HT-29 (cell line): ENCODE data around the gene PRR14L. TPM values are rescaled to one million over a fixed set of nuclear protein-coding genes. Genes with fewer than 3 reads are reported as not detected.
"Not testable (repeated sequence)": the region's sequence is repeated elsewhere in the genome, so short reads cannot be mapped to it uniquely, and the experiment has no call there.

Experiments
- DNase-seq: peaks from one replicate; pipeline ENCODE4 v3.0.0-alpha.2; 2015; ENCODE audit warnings: low spot score
- total RNA-seq: library from RNA; depleted of rRNA; stranded (reverse); fragments of >200 nt; shearing (Covaris generic); gene quantifications from 2 replicates; pipeline ENCODE4 v1.2.3, GENCODE V29; 2014

Gene PRR14L
- total RNA-seq, 1 experiment from 2014 or later: 5.3 TPM

DNA sequence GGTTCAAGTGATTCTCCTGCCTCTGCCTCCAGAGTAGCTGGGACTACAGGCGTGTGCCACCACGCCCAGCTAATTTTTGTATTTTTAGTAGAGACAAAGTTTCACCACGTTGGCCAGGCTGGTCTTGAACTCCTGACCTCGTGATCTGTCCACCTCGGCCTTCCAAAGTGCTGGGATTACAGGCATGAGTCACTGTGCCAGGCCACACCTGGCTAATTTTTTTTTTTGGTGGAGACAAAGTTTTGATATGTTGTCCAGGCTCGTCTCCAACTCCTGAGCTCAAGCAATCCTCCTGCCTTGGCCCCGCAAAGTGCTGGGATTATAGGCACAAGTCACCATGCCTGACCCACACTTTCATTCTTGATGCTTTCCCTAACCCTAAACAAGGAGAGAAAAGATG is 9.6 kb downstream of the PRR14L start:
- not testable (repeated sequence) for DNase-seq

DNA sequence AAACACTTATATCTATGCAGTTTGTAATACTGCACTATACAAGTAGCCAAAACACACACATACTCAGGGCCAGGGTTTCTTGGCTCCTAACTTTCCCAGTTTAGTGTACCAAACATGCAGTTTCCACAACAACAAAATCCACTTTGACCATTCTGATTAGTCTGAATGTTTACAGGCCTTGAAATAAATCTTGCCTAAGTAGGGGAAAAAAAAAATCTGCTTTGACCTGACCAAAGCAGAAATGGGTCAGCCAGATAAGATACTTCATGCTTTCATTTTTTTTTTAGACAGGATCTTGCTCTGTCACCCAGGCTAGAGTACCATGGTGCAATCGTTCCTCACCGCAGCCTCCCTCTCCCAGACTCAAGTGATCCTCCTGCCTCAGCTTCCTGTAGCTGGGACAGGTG is 10.1 kb downstream of the PRR14L start:
- DNase-seq: no peak

DNA sequence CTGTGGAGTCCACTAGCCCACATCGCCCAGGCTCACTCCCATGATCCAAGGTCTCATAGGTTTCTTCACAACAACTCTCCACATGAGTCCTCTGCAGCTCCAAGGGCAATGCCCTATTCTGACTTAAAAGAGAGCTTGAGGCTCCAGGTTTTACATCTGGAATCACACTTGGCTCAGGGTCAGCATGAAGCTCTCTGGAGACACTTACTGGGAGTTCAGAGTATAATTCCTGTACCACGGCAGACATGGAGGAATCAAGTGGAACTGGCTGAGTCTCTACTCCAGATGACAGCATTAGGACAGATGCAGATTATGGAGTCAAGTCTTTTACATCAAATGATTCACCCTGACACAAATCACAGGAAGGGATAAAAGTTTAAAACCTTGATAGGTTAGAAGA is 11.4 kb downstream of the PRR14L start:
- no peak for DNase-seq

DNA sequence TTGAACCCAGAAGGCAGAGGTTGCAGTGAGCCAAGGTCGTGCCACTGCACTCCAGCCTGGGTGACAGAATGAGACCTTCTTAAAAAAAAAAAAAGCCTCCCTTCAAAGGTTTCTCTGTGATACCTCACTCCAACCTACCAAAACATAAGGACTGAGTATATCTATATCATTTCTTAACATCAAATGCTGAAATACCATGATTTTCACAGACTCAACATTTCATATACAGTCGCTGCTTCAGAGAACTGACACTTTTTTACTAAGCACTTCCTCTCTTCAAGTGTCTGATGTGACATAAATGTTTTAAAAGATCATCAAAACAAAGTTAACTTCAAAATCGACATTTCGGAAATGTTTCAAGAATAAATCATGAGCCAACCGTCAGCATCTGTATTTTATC is 12.0 kb downstream of the PRR14L start:
- no peak for DNase-seq

DNA sequence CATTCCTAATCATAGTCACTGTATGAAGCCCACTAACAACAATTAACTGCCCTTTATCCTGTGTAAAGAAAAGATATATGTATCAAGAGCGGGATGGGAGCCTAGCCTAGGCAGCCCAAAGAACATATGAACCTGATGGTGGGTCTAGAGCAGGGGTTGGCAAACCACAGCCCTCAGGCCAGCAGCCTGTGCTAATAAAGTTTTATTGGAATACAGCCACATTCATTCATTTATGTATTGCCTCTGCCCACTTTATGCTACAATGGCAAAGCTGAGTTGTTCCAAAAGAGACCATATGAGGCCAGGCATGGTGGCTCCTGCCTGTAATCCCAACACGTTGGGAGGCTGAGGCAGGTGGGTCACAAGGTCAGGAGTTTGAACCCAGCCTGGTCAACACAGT is 13.5 kb downstream of the PRR14L start:
- DNase-seq: no peak

DNA sequence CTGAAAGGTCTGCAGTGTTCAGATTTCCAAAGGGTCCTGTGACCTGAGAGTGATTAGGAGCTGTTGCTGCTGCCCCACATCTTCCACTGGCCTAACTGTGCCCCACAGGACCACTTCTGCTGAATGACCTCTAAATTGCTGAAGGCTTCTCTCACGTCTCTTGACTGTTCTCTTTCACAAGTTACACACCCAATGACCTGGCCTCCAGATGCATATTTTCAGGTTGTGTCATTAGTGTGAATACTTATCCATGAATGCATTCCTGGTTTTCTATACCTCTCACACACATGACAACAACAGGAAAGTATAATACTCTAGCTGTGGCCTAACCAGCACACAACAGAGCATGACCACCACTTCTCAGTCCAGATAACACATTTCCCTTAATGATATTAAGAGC is 15.4 kb downstream of the PRR14L start:
- no peak for DNase-seq

DNA sequence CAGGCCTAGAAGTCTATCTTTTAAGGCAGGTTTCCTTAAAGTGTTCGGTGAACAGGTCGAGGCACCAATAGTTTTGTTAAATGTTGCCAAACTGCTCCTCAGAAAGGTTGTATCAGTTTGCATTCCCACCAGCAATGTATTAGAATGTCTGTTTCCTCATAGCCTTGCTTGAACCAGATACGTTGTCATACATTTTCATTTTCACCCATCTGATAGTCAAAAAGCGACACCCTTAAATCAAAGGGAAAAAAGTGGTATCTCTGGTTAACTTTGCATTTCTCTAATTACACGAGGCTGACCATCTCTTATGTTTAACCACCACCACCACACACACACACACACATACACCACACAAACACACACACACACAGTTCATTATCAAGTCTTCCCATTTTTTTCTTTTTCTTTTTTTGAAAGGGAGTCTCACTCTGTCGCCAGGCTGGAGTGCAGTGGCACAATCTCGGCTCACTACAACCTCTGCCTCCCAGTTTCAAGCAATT is 16.3 kb downstream of the PRR14L start:
- DNase-seq: no peak

DNA sequence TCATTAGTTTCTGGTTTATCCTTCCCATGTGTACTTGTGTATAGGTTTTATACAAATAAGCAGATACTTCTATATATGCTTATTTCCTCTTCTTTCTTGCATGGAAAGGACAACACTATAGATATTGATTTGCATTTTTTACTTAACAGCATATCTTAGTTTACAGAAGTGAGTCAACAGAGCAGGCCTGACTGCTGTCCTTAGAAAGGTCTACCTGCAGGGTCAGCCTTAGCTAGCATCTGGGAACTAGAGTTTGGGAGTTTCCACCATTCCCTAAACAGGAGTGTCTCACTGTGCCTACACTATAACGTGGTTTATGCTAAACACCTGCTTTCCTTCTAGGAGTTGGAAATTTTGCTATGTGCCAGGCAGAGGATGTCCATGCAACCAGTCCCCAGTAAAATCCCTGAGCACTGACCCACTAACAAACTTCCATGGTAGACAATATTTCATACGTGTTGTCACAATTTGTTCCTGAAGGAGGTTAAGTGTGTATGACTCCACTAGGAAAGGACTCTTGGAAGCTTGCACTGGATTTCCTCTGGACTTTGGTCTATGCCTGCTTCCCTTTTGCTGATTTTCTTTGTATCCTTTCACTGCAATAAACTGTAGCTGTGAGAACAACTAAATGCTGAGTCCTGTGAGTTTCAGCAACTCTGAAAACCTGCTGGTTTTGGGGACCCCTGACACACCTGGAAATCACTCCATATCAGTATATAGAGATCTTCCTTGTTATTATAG is 17.7 kb downstream of the PRR14L start:
- DNase-seq: no peak

DNA sequence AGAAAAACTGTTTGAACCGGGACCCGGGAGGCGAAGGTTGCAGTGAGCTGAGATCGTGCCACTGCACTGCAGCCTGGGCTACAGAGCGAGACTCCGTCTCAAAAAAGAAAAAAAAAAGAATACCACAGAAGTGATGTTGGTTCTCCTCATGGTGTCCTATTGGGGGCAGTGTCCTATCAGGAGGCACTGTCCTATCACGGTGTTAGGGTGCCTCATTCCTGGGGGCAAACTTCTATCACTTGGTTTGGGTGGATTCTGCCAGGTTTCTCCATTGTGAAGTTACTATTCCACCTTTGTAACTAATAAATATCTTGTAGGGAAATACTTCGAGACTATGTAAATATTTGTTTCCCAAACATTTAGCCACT is 19.6 kb downstream of the PRR14L start:
- no peak for DNase-seq

DNA sequence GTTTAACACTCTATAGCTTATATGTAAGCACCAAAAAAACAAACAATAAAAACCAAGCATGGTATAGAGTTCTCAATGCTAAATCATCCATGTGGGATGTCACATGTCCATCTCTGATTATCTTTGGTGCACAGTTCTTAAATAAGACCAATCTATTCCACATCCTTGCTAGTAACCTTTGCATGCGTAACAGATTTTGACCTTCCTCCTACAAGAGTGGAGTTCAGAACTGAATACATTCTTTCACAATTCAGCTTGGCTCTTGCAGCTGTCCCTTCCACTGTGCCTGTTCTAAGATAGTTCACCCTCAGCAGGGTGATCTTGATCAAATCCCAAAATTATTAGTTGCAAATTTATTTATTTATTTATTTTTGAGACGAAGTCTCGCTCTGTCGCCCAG is 21.1 kb downstream of the PRR14L start:
- DNase-seq: no peak

DNA sequence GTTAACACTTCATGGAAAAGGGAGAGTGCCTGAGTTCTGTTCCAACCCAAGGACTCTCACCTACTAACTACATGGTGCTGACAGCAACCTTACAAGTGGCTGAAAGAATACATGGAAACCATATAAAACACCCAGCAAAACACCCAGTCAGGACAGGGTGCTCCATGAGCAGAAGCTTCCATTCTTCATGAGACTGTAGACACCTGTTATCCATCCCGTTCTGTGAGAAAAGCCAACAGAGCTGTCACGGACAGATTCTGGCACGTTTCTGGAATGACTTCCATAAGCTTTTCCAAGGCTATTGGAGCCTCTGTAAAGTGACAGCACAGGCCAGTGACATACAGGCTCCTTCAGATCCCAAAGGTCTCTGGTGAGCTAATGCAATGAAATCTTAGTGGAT is 23.2 kb downstream of the PRR14L start:
- DNase-seq: no peak

DNA sequence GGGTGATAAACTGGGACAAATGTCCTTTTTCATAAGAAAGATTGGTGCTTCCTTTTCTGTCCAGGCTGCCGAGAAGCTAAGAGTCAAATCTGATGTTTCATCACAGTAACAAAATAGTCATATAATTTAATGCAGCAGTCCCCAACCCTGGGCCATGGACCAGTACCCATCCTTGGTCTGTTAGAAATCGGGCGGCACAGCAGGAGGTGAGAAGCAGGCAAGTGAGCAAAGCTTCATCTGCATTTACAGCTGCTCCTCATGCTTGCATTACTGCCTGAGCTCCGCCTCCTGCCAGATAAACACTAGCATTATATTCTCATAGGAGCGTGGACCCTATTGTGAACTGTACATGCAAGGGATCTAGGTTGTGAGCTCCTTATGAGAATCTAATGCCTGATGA is 26.2 kb downstream of the PRR14L start:
- DNase-seq: no peak

DNA sequence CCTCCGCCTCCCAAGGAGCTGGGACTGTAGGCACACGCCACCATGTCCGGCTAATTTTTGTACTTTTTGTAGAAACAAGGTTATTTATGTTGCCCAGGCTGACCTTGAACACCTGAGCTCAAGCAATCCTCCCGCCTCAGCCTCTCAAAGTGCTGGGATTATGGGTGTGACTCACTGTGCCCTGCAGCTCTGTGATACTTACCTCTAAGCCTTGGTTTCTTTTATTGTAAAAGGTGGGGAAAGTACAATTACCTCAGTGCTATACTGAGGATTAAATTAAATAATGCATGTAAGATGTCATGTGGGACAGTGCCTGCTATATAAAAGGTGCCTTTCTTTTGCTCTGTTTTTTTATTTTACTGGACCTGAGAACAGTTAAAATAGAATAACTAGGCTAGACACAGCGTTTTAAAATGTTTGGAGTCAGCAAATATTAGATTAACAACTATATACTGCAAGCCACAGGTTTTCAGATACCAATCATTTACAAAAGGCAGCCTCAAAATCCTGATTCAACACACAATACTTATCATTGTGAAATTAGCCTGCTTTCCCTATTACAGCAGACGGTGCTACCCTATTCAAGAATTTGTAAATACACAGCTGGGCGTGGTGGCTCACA is 30.0 kb downstream of the PRR14L start:
- no peak for DNase-seq

DNA sequence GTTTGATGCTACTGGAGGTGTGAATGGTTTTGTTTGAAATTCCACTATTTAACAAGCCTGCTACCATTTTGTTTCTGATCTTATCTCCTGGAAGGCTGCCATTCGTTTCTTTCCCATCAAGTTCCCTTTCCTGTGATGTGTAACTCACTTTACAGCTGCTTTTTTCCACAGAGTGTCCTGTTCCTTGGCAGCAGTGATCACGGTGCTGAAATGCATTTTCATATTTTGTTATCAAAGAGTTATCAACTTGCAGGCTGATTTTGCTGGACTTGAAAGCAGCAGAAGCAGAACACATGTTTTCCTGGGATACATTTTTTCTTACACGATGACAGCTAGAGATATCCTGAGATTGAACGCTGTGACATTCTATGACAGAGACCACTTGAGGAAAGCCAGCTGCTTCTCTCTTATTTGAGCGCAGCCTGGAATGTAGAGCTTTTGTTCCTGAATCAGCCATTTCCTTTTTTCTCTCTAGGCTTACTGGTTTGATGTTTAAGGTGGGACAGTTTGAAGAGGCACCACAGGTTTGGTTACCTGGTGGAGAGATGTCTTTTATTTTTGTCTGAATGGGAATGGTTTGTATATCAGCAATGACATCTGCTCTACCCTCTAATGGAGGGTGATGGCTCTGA is 34.7 kb downstream of the PRR14L start:
- no peak for DNase-seq

DNA sequence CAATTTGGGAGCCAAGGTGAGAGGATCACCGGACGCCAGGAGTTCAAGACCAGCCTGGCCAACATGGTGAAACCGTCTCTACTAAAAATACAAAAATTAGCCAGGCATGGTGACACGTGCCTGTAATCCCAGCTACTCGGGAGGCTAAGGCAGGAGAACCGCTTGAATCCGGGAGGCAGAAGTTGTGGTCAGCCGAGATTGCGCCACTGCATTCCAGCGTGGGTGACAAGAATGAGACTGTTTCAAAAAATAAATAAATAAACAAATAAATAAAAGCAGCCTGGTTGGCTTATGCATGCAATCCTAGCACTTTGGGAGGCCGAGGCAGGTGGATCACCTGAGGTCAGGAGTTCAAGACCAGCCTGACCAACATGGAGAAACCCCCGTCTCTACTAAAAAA is 38.7 kb downstream of the PRR14L start:
- not testable (repeated sequence) for DNase-seq

DNA sequence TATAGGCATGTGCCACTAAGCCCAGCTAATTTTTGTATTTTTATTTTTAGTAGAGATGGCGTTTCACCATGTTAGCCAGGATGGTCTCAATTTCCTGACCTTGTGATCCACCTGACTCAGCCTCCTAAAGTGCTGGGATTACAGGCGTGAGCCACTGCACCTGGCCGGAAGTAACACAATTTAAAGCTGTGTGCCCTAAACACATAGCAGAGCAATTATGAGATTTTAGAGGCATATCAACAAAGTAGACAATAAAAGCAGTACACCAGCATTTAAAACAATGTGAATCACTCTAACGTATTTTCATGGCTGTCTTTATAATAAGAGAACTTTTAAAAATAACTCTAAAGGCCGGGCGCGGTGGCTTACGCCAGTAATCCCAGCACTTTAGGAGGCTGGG is 42.4 kb downstream of the PRR14L start:
- no peak for DNase-seq

DNA sequence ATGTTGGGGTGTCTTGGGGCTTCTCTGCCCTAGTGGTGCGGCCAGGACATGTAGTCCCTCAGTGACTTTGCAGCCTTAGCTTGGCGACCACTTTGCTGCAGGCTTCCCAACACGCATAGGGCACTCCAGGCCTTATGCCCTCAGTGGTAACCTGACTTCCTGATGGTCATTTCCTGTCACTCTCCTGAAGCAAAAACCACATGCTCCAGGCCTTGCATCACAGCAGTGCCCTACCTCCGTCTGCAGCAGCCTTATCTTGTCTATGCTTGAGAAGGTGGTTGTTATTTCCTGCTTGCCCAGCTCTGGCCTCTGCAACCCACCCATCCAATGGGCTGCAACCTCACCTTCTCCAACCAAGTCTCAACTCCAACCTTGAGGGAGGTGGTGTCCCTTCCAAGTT is 54.5 kb downstream of the PRR14L start:
- DNase-seq: no peak

DNA sequence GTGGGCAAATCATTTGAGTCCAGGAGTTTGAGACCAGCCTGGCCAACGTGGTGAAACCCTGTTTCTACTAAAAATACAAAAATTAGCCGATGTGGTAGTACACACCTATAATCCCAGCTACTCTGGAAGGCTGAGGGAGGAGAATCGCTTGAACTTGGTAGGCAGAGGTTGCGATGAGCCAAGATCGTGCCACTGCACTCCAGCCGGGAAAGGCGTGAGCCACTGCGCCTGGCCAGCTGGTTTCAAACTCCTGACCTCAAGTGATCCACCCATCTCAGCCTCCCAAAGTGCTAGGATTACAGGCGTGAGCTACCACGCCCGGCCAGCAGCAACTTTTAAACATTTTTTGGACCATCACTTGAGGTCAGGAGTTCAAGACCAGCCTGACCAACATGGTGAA is 55.9 kb downstream of the PRR14L start:
- DNase-seq: not testable (repeated sequence)

DNA sequence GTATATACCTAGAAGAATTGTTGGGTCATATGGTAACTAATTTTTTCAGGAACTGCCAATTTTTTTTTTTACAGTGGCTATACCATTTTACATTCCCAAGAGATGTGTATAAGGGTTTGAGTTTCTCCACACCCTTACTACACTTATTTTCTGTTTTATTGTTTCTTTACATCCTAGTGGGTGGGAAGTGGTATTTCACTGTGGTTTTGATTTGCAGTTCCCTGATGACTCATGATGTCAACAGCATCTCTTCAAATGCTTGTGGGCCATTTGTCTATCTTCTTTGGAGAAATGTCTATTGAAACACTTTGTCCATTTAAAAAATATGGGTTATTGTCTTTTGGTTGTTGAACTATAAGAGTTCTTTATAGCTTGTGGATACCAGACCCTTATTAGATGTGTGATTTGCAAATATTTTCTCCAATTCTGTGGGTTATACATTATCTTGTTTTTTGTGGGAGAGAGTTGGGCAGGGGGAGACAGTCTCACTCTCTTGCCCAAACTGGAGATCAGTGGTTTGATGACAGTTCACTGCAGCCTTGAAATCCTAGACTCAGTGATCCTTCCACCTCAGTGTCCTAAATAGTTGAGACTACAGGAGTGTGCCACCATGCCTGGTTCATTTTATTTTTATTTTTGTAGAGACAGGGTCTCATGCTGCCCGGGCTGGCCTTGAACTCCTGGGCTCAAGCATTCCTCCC is 57.6 kb downstream of the PRR14L start:
- no peak for DNase-seq

DNA sequence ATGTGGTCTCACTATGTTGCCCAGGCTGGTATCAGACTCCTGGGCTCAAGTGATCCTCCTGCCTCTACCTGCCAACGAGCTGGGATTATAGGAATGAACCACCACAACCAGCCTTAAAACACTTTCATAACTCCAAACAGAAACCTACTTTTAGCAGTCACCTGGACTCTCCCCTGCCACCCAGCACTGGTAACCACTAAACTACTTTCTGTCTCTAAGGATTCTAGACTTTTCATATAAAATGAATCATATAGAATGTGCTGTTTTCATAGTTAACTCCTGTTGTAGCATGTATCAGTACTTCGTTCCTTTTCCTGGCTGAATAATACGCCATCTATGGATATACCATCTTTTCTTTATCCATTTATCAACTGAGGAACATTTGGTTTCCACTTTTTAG is 58.5 kb downstream of the PRR14L start:
- DNase-seq: no peak

DNA sequence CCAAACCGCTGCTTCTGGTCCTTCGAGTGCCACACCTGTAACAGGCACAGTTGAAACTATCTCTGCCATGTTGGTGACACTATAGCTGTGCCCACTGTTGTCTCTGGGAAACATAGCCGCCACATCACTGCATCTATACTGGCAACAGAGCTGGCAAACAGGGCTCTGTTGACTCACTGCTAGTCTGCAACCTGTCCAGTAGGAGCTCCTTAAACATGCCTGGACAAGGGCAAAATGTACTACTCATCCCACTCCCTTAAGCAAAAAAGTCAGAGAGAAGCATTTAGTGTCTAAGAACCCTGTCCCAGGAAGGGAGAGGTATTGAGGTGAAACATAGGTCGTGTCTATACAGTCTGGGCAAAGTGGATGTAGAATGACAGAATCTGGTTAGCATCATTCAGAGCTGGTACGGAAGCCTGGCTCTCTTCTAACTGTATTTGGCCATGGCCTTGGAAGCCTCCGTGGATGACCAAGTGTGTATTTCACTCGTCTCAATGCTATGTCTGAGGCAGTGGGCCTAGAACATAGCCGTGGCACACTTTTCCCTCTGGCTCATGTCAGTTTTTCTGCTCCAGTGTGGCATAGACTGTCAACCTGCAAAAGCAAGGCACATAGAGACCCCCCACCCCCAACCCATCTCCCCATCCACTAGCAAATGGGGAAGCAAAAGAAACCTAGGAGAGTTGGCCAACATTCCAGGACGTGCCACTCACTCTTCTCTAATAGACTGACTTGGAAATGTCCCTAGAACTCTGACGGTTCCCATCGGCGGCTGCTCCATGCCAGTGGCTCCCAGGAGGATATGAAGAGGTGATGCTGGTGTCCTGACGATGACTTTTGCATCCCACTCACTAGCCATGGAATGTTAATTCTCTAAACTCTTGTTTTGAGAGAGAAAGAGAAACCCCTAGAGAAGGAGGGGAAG is 66.5 kb downstream of the PRR14L start:
- no peak for DNase-seq
